ENCODE results near the gene CCDC92B. TPM values are rescaled to one million over a fixed set of nuclear protein-coding genes. Genes with fewer than 3 reads are reported as not detected.

CCDC92B gene
- total and polyA plus RNA-seq, 2 experiments from 2014 or later = 0.10 TPM; not detected in 1

DNA sequence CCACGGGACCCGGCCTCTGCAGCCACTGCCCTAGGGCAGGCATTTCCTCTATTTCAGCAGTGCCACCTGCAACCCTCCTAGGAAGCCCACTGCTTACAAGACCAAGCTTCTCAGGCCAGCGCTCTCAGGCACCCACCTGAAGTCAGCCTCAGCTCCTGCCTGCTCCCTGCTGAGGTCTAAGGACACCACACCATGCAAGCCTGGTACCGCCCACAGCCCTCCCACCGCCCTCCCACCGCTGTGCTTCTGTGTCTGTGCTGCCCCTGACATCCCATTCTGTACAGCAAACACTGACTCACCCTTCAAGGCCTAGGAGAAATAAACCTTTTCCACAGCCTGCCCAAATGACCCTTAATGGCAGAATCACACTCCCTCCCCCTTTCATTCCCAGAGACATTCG, 44.2 kb downstream of the CCDC92B start:
- Histone ChIP-seq H3K4me1 (ENCODE audit: insufficient read depth) (peaks cover 30% of the 10 kb centered on the region), H3K27ac (peak overlapping the region; percentile 40), H3K79me2 (peaks cover 55% of the 10 kb centered on the region), H3K36me3 (replicated peaks; ENCODE audit: insufficient read depth, low read depth) (no peaks in the 10 kb centered on the region), H3K9me2 (replicated peaks; ENCODE audit: insufficient read depth) (no peaks in the 10 kb centered on the region), H4K20me1 (ENCODE audit: insufficient read depth, poor library complexity, severe bottlenecking) (peaks cover 47% of the 10 kb centered on the region), H3K27me3 (no peaks in the 10 kb centered on the region), H3K4me3 (no peak overlapping the region), H3K4me2 (no peak overlapping the region), H2AFZ (no peak overlapping the region), H3K9me3 (ENCODE audit: low read depth) (no peaks in the 10 kb centered on the region)
- 71% methylated on average over 7 of the region's 7 CpGs for WGBS (ENCODE audit: low lambda C conversion rate, missing lambda C conversion rate)
- peak; percentile 72 for DNase-seq (ENCODE audit: low spot score)
- no peak for TF ChIP-seq EZH2phosphoT487 (IDR thresholded peaks at IDR 0.05; ENCODE audit: low read depth, severe bottlenecking, unreplicated experiment)
- no peak for TF ChIP-seq EZH2 (IDR thresholded peaks at IDR 0.05; ENCODE audit: borderline replicate concordance)
- TF ChIP-seq, protein P1, sequence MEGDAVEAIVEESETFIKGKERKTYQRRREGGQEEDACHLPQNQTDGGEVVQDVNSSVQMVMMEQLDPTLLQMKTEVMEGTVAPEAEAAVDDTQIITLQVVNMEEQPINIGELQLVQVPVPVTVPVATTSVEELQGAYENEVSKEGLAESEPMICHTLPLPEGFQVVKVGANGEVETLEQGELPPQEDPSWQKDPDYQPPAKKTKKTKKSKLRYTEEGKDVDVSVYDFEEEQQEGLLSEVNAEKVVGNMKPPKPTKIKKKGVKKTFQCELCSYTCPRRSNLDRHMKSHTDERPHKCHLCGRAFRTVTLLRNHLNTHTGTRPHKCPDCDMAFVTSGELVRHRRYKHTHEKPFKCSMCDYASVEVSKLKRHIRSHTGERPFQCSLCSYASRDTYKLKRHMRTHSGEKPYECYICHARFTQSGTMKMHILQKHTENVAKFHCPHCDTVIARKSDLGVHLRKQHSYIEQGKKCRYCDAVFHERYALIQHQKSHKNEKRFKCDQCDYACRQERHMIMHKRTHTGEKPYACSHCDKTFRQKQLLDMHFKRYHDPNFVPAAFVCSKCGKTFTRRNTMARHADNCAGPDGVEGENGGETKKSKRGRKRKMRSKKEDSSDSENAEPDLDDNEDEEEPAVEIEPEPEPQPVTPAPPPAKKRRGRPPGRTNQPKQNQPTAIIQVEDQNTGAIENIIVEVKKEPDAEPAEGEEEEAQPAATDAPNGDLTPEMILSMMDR (IDR thresholded peaks at IDR 0.05; ENCODE audit: poor library complexity) = no peak

DNA sequence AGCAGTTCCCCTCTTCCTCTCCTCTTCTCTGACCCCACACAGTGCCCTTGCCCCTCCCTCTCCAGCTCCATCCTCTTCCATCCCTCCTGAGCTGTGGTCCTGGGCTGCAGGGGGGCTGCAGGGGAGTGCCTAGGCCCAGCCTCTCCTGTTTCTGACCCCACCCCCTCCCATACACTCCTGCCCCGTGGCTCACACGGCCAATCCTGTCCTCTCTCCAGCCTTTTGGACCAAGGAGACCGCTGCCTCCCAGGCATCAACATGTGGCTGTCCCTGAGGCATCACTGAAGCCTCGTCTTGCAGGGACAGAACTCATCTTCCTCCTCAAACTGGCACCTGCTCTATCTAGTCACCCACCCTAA, 44.6 kb downstream of the CCDC92B start:
- Histone ChIP-seq H3K79me2 (peaks cover 51% of the 10 kb centered on the region), H3K4me1 (ENCODE audit: insufficient read depth) (peaks cover 26% of the 10 kb centered on the region), H3K9me2 (replicated peaks; ENCODE audit: insufficient read depth) (no peaks in the 10 kb centered on the region), H3K4me3 (no peak overlapping the region), H3K4me2 (no peak overlapping the region), H3K27me3 (no peaks in the 10 kb centered on the region), H3K9me3 (ENCODE audit: low read depth) (no peaks in the 10 kb centered on the region), H3K36me3 (replicated peaks; ENCODE audit: insufficient read depth, low read depth) (no peaks in the 10 kb centered on the region), H3K27ac (no peak overlapping the region), H4K20me1 (ENCODE audit: insufficient read depth, poor library complexity, severe bottlenecking) (peaks cover 43% of the 10 kb centered on the region), H2AFZ (no peak overlapping the region)
- no peak for DNase-seq (ENCODE audit: low spot score)
- 95% methylated on average over 3 of the region's 4 CpGs for WGBS (ENCODE audit: low lambda C conversion rate, missing lambda C conversion rate)
- TF ChIP-seq EZH2phosphoT487 (IDR thresholded peaks at IDR 0.05; ENCODE audit: low read depth, severe bottlenecking, unreplicated experiment) = no peak
- TF ChIP-seq EZH2 (IDR thresholded peaks at IDR 0.05; ENCODE audit: borderline replicate concordance) = no peak
- TF ChIP-seq, protein P1 (IDR thresholded peaks at IDR 0.05; ENCODE audit: poor library complexity) = no peak

DNA sequence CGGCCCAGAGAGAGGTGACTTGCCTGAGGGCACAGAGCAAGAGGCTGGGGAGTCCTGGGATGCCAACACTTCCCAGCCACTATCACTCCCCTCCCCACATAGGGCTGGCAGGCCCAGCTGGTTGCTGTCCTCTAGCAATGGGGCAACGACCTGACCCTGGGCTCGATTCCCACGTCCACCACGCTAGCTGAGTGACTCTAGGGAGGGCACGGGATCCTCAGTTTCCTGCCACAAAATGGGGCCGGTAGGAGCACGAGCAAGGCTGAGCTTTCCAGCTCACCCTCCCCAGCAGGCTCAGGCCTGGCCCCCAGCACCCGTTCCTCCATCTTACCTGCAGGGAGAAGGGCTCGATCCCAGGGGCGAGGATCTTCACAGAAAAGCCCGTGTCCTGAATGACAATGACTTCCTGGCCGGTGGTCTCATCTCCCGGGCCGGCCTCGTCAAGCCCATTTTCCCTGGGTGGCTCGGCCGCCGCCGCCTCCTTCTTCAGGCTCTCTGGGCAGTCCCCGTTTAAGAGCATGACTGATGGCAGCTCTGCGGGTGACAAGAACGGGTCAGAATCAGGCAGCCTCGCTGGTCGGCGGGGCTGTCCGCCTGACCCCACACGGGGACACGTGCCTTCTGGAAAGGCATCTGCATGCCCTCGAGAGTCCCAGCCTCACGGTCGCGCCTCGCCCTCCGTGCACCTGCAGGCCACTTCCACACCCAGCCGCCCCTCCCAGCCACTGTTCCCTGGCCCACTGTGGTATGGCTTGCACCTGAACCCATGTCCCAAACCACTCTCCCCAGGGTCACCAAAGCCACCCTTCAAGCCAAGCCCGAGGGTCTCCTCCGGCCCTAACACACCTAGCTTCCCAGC, 45.2 kb downstream of the CCDC92B start:
- DNase-seq (ENCODE audit: low spot score) = no peak
- H4K20me1 ChIP-seq (ENCODE audit: insufficient read depth, poor library complexity, severe bottlenecking) = peaks cover 38% of the 10 kb centered on the region
- no peak overlapping the region for H3K4me3 ChIP-seq
- no peak overlapping the region for H2AFZ ChIP-seq
- 93% methylated on average over 38 of the region's 38 CpGs for WGBS (ENCODE audit: low lambda C conversion rate, missing lambda C conversion rate)
- no peak for TF ChIP-seq EZH2 (IDR thresholded peaks at IDR 0.05; ENCODE audit: borderline replicate concordance)
- no peak for TF ChIP-seq EZH2phosphoT487 (IDR thresholded peaks at IDR 0.05; ENCODE audit: low read depth, severe bottlenecking, unreplicated experiment)
- TF ChIP-seq, protein P1 (IDR thresholded peaks at IDR 0.05; ENCODE audit: poor library complexity) = no peak
- no peaks in the 10 kb centered on the region for H3K9me2 ChIP-seq (replicated peaks; ENCODE audit: insufficient read depth)
- H3K36me3 ChIP-seq (replicated peaks; ENCODE audit: insufficient read depth, low read depth) = no peaks in the 10 kb centered on the region
- no peak overlapping the region for H3K27ac ChIP-seq
- peaks cover 20% of the 10 kb centered on the region for H3K4me1 ChIP-seq (ENCODE audit: insufficient read depth)
- H3K79me2 ChIP-seq = peaks cover 45% of the 10 kb centered on the region
- H3K4me2 ChIP-seq = no peak overlapping the region
- no peaks in the 10 kb centered on the region for H3K27me3 ChIP-seq
- no peaks in the 10 kb centered on the region for H3K9me3 ChIP-seq (ENCODE audit: low read depth)
